GM21576 (cell line): Measurements from ENCODE around the gene AGBL1.

Experiments used
- ATAC-seq: cut with Tn5 transposase; IDR thresholded peaks from one replicate; pipeline ENCODE4 v1.9.1; 2021; ENCODE audit warnings: mild to moderate bottlenecking, moderate library complexity; ENCODE audit not compliant: unreplicated experiment

AGBL1 gene

DNA sequence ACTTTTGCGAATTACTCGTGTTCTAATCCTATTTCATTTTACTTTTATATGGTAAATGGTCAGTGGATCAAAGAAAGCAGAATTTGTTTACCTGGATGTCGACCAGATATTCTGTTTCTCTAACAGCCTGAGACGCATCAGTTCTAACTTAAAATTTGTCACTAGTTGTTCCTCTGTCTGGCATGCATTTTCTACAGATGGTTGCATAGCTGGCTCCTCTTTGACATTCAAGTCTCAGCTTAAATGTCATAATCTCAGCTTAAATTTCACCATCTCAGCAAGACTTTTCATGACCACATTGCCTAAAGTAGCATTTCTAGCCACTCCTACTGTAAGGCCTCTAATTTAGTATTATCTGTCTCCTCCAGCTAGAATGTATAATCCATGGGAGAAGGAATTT lies 609.3 kb downstream of the AGBL1 start:
- ATAC-seq = no peak

DNA sequence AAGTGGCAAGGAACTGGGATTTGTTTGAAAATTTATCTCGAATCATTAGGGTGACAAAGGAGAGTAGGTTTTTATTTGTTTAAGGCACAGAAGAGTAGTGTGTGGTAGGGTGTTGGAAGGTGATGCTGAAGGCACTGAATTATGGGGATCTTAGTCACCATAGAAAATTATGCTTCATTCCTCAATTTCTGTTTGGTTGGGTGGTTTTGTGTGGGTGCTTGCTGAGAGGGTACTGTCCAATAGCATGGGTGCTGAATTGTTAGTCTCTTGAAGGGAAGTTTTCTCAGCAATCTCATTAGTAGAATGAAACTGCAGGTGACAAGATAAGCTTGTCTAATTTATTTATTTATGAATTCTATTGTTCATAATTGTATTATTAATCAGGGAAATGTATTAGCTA lies 610.9 kb downstream of the AGBL1 start:
- no peak for ATAC-seq

DNA sequence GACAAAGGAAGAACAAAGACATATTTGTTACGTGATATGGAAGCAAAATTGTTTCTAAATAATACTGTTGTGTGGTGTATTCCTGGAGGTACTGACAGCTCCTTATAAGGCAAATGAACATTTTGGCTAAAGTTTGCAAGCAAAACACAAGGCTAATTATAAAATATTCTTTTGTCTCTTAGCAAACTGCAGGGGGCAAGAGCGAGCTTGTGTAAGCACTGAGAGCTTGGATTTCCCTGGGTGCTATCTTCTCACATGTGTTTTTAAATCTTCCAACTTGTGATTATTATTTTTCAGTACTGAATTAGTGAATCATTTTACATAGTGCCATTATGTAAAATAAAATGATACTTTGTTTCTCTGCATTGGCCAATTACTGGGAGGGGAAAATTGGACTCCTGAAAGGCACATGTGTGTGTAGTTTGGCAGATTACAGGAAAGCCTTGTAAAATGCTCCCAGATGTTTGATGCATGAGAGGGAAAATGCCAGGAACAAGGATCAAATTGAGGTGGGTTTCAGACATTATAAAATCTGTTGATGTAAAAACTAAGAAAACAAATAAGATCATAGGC lies 611.5 kb downstream of the AGBL1 start:
- no peak for ATAC-seq

GRCh38 chr15:86700864-86701610 lies 621.4 kb downstream of the AGBL1 start:
- ATAC-seq = no peak

DNA sequence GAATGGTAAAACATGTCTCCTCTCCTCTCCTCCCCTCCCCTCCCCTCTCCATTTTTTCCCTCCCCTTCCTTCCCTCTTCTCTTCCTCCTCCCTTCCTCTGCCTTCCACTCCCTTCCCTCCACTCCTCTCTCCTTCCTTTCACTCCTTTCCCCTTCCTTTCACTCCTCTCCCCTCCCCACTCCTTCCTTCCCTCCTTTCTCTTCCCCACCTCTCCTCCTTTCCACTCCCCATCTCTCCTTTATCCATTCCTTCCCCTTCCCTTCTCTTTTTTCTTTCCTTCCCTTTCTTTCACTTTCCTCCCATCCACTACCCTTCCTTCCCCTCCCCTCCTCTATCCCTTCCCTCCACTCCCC lies 621.9 kb downstream of the AGBL1 start:
- ATAC-seq = no peak

GRCh38 chr15:86706813-86707212 lies 627.1 kb downstream of the AGBL1 start:
- ATAC-seq = no peak

DNA sequence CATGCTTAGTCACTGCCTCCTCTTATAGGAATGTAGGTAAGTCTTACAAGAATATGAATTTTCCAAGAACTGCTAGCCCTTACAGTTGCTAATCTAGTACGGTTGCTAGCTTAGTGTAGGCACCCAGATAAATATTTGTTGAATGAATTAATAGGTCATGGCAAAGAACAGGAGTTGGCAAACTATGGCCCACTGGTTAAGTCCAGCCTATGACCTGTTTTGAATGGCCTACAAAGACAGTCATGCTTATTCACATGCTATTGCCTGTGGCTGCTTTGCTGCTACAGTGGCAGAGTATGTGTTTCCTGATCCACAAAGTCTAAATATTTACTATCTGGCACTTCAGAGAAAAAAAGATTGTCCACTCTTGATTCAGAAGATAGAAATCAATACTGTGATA lies 631.8 kb downstream of the AGBL1 start:
- no peak for ATAC-seq

DNA sequence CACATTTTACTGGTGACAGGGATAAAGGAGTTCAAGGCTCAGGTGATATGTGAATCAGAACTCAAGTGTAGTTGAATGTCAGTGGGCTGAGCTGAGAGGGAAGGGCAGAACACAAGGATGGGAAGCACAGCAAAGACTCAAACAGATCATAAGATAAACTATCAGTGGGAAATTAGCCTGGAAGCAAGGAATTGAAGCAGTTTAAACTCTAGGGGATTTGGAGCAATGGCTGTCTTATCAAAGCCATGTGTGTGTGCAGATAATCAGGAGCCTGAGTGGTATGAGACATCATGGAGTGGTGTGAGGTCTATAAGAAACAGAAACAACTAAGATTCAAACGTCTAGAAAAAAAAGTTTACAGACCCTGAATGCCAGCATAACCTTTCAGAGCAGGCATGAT lies 634.6 kb downstream of the AGBL1 start:
- no peak for ATAC-seq

- ATAC-seq = no peak
Observed at GRCh38 chr15:86725628-86726027, 646.0 kb downstream of the AGBL1 start.

DNA sequence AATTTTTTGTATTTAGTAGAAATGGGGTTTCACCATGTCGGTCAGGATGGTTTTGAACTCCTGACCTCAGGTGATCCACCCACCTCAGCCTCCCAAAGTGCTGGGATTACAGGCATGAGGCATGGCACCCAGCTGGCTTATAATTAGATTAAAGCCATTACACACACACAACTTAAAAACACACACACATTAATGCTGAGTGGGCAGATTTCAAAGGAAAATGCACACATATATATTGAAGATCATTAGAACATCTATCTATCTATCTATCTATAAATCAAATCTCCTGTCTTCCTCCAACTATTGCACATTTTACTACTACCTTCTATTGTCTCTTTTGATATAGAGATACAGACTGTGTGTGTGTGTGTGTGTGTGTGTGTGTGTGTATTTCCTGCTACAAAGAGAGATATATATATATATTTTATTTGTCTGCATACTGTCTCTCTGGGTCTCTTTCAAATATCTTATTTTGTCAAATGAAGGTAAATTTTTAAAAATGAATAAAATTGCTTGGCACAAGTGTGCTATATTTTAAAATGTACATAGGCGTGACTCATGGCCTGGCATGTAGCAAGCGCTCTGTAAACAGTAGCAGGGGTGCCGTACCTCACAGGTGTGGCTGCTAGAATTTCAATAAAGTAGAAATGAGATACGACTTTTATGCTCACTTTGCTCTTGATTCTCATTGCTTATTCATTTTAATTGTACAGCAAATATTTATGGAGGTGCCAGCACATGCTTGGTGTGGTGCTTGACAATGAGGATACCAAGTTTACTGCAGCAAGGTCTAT lies 655.8 kb downstream of the AGBL1 start:
- ATAC-seq = no peak

DNA sequence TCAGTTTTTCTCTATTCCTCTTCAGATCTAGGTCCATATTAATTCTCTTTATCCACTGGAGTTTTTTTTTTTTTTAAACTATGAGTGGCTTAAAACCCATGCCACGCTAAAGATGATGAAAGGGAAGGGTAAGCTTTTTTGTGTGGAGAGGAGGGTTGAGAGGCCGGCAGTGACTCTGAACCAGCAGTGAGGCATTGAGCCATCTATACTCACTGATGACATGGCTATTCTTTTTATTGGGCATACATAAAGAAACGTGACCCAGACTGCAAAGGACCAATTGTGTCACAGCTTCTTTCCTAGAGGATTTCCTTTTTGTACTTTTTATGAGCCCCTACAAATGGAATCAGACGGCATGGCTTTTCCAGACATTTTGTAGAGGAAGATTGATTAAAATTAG lies 662.2 kb downstream of the AGBL1 start:
- ATAC-seq = no peak

- no peak for ATAC-seq
Observed at GRCh38 chr15:86743283-86743903, 663.7 kb downstream of the AGBL1 start.

DNA sequence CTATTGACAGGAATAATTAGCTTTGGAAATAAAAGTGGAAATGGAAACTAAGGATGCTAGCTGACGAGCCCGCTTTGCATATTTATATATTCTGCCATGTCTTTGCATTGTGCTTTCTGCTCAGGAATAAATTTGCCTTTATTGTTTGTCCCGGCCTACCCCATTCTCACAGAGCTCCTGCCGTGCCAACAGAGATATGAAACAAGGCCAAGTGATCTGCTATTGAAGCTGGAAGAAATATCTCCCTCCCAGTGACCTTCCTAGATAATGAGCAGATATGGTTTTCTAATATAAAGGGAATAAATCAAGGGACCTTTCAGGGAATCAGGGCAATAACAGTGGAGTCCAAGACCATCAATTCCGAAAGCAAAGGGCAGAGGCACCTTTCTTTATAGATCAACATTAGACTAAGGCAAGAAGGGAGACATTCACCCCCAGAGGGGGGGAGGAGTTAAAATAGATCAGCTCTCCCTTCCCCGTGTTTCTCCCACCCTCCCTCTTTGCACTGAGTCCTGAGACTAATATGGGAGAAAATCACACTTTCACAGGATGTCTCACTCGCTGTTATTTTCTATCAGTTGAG lies 664.6 kb downstream of the AGBL1 start:
- ATAC-seq = no peak

- ATAC-seq = no peak
Observed at GRCh38 chr15:86751116-86751515, 671.4 kb downstream of the AGBL1 start.

DNA sequence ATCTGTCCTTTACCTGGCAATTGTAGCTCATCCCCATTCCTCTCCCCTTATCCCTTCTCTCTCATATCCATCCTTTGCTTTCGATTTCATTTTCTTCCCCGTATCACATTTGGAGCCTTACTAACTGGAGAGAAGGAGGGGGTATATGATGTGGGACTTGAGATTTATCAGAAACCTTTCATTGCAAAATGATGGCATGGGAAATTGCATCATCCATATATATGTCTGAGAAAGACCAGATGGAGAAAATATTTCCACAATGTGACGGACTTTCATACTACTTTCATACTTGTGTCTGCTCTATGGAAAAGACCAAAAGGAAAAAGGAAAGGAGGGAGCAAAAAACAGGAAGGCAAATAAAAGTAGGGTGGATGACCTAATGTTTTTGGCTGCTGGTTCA lies 675.2 kb downstream of the AGBL1 start:
- ATAC-seq = no peak

GRCh38 chr15:86756688-86757087 lies 677.0 kb downstream of the AGBL1 start:
- ATAC-seq = no peak

DNA sequence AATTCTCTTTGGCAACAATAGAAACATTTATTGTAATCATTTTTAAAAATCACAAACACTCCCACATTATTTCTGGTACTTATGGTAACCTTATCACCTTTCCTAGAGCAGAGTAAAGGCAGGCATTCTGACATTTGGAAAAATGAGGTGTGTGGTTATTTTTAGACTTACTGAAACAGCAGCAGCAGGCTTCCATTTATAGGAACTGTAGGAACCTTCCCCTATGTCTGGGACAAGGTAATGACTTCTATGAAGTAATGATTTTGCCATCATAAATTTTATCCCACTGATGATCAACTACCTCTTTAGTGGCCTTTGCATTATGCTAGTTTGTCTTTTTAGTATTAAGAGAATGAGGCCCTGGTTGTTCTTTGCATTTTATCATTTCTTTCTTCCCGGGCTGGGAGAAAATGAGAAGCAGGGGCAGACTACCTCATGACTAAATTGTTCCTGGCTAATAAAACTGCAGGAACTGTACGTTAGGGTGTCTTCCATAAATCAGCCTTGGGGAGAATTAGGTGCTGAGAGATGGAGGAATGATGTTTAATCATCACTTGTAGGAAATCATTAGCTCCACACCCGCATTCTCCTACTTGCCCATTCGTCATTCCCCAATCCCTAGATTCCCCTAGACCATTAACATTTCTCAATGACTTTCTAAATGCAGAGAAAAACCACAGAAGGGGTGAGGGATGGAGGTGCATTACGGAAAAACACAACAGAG lies 680.3 kb downstream of the AGBL1 start:
- ATAC-seq = no peak

DNA sequence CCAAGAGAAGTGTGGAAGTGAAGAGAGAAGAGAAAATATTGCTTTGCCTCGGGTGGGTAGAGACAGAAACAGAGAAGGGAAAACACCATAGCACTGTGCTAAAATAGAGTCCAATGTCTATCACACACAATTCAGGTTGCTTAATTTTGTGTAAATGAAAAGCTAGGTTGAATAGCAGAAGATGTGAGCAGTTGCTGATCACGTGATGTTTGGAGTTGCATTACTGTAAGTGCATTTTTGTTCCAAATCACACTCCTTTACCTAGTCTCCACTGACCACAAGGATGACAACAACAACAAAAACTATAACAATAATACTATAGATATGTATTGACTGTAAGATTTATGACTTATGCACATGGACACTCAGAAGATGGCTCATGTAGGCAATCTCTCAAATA lies 683.2 kb downstream of the AGBL1 start:
- ATAC-seq = no peak

GRCh38 chr15:86764021-86764420 lies 684.4 kb downstream of the AGBL1 start:
- ATAC-seq = no peak

DNA sequence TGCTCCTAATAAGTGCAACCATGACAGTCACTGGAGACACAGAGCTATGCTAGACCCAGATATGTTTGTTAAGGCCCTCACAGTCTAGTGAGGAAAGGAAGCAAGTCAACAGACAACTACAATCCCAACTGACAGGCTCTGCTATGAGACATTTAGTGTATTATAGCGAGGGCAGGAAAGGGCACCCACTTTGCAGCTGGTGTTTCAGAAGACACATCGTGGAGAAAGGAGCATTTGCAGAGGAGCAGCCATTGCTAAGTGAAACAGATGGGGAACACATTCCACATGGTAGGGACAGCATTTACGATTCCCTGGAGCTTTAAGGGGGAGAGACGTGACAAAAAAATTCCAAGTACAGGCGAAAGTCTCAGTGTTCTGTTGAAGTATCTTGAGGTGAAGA lies 685.6 kb downstream of the AGBL1 start:
- no peak for ATAC-seq
